Measurements from ENCODE around the gene AQP12A. TPM values are rescaled to one million over a fixed set of nuclear protein-coding genes. Genes with fewer than 3 reads are reported as not detected.
"Not testable (repeated sequence)": the region's sequence is repeated elsewhere in the genome, so short reads cannot be mapped to it uniquely, and the experiment has no call there.

Gene AQP12A
- total RNA-seq, 4 donors from 2014 or later, result not detected

GRCh38 chr2:240688553-240688919, 3.1 kb upstream of the AQP12A start:
- TF ChIP-seq CTCF (IDR thresholded peaks at IDR 0.05), result no peak
- no peak for TF ChIP-seq POLR2A (IDR thresholded peaks at IDR 0.05)
- H3K9me3 ChIP-seq, result no peaks in the 10 kb centered on the region
- no peak for DNase-seq
- no peaks in the 10 kb centered on the region for H3K27me3 ChIP-seq
- no peak overlapping the region for H3K27ac ChIP-seq
- 80 to 98% methylated on average over 1 to 7 of the region's 9 CpGs for WGBS, 2 donors
- intact Hi-C loops (cut with DNase I), result no loop called here
- peaks cover 8 to 15% of the 10 kb centered on the region in 2 donors for H3K4me1 ChIP-seq
- H3K4me3 ChIP-seq (replicated peaks in 1 of 3), result no peak overlapping the region
- no peaks in the 10 kb centered on the region for H3K36me3 ChIP-seq

- Histone ChIP-seq H3K27ac (no peak overlapping the region), H3K36me3 (no peaks in the 10 kb centered on the region), H3K9me3 (no peaks in the 10 kb centered on the region), H3K4me3 (replicated peaks in 1 of 3) (no peak overlapping the region), H3K27me3 (no peaks in the 10 kb centered on the region), H3K4me1 (peaks cover 8 to 15% of the 10 kb centered on the region in 2 donors)
- no peak for DNase-seq
- intact Hi-C loops (cut with DNase I), result no loop called here
- 85 to 88% methylated on average over 4 to 6 of the region's 11 CpGs for WGBS, 2 donors
- no peak for TF ChIP-seq CTCF (IDR thresholded peaks at IDR 0.05)
- no peak for TF ChIP-seq POLR2A (IDR thresholded peaks at IDR 0.05)
Measured at GRCh38 chr2:240689975-240690374, 1.7 kb upstream of the AQP12A start.

- H3K27me3 ChIP-seq; DNase-seq; H3K9me3 ChIP-seq; H3K4me3 ChIP-seq (replicated peaks in 1 of 3); H3K27ac ChIP-seq; H3K36me3 ChIP-seq; intact Hi-C loops (cut with DNase I): not testable (repeated sequence)
- WGBS, 2 donors, result 82 to 88% methylated on average over 4 of the region's 18 CpGs
- H3K4me1 ChIP-seq, result peaks cover 7 to 15% of the 10 kb centered on the region in 2 donors
Measured at GRCh38 chr2:240690421-240691074, 1.1 kb upstream of the AQP12A start.

GRCh38 chr2:240691075-240691427, 615 bp upstream of the AQP12A start:
- DNase-seq; H3K4me3 ChIP-seq (replicated peaks in 1 of 3); H3K36me3 ChIP-seq; H3K27ac ChIP-seq; intact Hi-C loops (cut with DNase I); H3K9me3 ChIP-seq; H3K27me3 ChIP-seq: not testable (repeated sequence)
- no CpG with 5 or more reads among the region's 2 CpGs for WGBS, 2 donors
- peaks cover 2 to 10% of the 10 kb centered on the region in 2 donors for H3K4me1 ChIP-seq

- H3K4me1 ChIP-seq; H3K27me3 ChIP-seq; H3K27ac ChIP-seq; H3K36me3 ChIP-seq; H3K9me3 ChIP-seq; intact Hi-C loops (cut with DNase I); H3K4me3 ChIP-seq (replicated peaks in 1 of 3); DNase-seq: not testable (repeated sequence)
- WGBS, 2 donors, result 80% methylated on average over 6 of the region's 34 CpGs; no CpG with 5 or more reads in 1 of the 2 donors
Measured at GRCh38 chr2:240692583-240693561, 1.2 kb downstream of the AQP12A start.

GRCh38 chr2:240694304-240694703, 2.6 kb downstream of the AQP12A start:
- H3K4me1 ChIP-seq; H3K27me3 ChIP-seq; intact Hi-C loops (cut with DNase I); H3K36me3 ChIP-seq; H3K4me3 ChIP-seq (replicated peaks in 1 of 3); H3K9me3 ChIP-seq; H3K27ac ChIP-seq; DNase-seq: not testable (repeated sequence)
- WGBS, 2 donors, result no CpG with 5 or more reads among the region's 12 CpGs

- H3K27me3 ChIP-seq; H3K36me3 ChIP-seq; DNase-seq; H3K27ac ChIP-seq; H3K9me3 ChIP-seq; H3K4me3 ChIP-seq (replicated peaks in 1 of 3); intact Hi-C loops (cut with DNase I); H3K4me1 ChIP-seq: not testable (repeated sequence)
- WGBS, 2 donors, result no CpG with 5 or more reads among the region's 19 CpGs
Measured at GRCh38 chr2:240695593-240695992, 3.9 kb downstream of the AQP12A start.

- H3K27ac ChIP-seq; H3K27me3 ChIP-seq; H3K4me3 ChIP-seq (replicated peaks in 1 of 3); intact Hi-C loops (cut with DNase I); DNase-seq; H3K36me3 ChIP-seq; H3K9me3 ChIP-seq; H3K4me1 ChIP-seq: not testable (repeated sequence)
- WGBS, 2 donors, result 77% methylated on average over 7 of the region's 13 CpGs; no CpG with 5 or more reads in 1 of the 2 donors
Measured at GRCh38 chr2:240696469-240696868, 4.8 kb downstream of the AQP12A start.

GRCh38 chr2:240698852-240699561, 7.3 kb downstream of the AQP12A start:
- H3K27me3 ChIP-seq; intact Hi-C loops (cut with DNase I); H3K4me1 ChIP-seq; H3K27ac ChIP-seq; DNase-seq; H3K36me3 ChIP-seq; H3K9me3 ChIP-seq; H3K4me3 ChIP-seq (replicated peaks in 1 of 3): not testable (repeated sequence)
- WGBS, 2 donors, result 48 to 53% methylated on average over 2 to 4 of the region's 33 CpGs

- intact Hi-C loops (cut with DNase I), result loop anchor here (10.0 kb wide), 2 partner anchors 105 to 195 kb away; no protein-coding TSS in a partner anchor
- not testable (repeated sequence) for DNase-seq; H3K27me3 ChIP-seq; H3K4me1 ChIP-seq; H3K9me3 ChIP-seq; H3K4me3 ChIP-seq (replicated peaks in 1 of 3); H3K36me3 ChIP-seq; H3K27ac ChIP-seq
- 20% methylated on average over 1 of the region's 8 CpGs; no CpG with 5 or more reads in 1 of the 2 donors for WGBS, 2 donors
Measured at GRCh38 chr2:240699835-240700234, 8.2 kb downstream of the AQP12A start.

Data from thyroid gland (tissue), 4 donors.